ENCODE results near the gene PLPP7.
"Not testable (repeated sequence)": the region's sequence is repeated elsewhere in the genome, so short reads cannot be mapped to it uniquely, and the experiment has no call there.

Gene PLPP7

GRCh38 chr9:131307974-131308373 lies 18.5 kb downstream of the PLPP7 start:
- DNase-seq: no peak

- DNase-seq: no peak
Observed at GRCh38 chr9:131308452-131308851, 18.9 kb downstream of the PLPP7 start.

DNA sequence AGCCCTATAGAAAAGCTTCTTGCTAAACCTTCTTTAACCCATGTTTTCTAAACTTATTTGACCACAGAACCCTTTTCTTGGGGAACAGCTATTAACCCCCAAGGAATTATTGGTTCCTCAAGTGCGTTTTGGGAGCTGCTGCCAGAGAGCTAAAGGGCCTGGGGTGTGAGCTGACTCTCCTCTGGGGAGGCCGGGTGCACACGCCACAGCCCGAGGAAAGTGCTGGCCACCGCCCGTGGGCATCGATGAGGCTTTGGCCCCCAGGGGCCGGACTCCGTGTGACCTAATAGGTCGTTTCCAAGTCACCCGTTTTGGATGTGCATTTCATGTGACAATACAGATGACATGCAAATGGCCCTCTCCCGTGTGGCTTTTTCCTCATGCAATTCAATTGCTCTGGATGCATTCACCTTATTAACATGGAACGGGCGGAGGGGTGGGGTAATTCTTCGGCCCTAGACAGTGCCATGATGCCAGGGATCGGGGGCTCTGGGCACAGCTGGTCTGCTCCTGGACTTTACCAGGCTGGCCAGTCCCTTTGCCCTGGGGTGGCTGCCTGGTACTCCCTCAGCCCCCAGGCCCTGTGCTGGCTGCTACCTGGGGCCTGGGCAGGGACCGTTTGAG lies 19.5 kb downstream of the PLPP7 start:
- no peak for DNase-seq

- DNase-seq: no peak
Observed at GRCh38 chr9:131309530-131310276, 20.2 kb downstream of the PLPP7 start.

GRCh38 chr9:131310833-131311554 lies 21.5 kb downstream of the PLPP7 start:
- DNase-seq: no peak

DNA sequence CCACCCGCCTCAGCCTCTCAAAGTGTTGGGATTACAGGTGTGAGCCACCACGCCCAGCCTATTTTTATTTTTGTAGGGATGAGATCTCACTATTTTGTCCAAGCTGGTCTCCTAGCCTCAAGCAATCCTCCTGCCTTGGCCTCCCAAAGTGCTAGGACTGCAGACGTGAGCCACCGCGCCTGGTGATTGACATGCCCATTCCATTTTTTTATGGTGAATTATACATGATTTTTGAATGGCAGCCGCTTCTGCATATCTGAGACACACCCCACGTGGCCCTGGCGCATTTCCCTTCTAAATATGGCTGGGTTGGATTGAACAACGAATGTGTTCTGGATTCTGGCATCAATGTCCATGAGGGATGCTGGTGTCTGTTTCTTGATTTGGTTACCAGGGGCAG lies 22.7 kb downstream of the PLPP7 start:
- DNase-seq: no peak

DNA sequence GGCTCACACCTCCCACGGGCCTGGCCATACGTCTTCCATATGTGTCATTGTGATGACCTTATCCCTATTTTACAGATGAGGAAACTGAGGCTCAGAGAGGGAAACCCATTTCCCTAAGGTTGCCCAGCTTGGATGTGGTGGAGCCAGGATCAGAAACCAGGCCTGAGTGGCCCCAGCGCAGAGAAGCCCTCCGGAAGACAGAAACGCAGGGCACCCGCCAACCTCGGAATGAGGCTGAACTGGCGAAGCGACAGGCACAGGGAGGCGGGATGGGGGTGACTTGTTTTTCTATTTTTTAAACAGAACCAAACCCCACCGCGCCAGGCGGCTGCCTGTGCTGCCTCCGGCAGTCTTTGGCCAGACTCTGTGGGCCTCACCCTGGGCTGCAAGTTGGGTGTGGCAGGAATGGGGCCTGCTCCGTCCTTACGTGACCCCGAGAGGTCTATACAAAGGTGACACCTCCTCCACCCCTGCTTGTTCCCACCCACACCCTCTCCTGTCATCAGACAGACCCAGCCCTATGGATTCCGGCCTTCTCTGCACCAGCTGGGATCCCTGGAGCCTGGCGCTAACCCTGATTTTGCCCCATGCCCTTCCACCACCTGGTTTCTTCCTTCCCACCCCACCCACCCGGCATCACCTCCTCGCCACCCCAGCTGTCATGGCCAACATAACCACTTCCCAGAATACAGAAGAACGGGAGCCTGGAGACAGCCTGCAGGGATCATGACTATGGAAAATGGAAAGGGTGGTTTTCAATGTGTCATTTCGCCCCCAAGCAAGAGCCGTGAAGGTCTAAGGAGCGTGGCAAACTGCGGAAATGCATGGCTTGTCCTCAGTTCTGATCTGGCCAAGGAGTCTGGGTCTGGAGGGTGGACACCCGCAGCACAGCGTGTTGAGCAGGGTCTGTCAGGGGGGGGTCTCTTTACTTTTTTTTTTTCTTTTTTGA lies 23.6 kb downstream of the PLPP7 start:
- DNase-seq: no peak

- no peak for DNase-seq
Observed at GRCh38 chr9:131318231-131319085, 28.9 kb downstream of the PLPP7 start.

DNA sequence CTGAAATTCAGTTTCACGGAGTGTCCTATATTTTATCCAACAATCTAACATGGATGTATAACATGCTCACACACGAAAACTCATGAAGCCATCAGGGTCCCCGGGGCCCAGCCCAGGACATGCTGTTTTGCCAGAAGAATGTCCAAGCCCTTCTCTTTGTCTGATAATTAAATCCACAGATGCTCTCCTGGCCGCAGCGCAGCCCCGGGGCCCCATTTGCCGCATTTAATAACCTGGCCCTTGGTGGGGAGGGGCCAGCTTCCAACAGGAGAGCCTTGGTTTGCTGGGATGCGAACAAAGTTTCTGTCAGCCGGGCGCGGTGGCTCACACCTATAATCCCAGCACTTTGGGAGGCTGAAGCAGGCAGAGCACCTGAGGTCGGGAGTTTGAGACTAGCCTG lies 30.0 kb downstream of the PLPP7 start:
- DNase-seq: no peak

- no peak for DNase-seq
Observed at GRCh38 chr9:131320031-131320685, 30.6 kb downstream of the PLPP7 start.

GRCh38 chr9:131323629-131324028 lies 34.1 kb downstream of the PLPP7 start:
- DNase-seq: no peak

GRCh38 chr9:131324736-131325679 lies 35.5 kb downstream of the PLPP7 start:
- DNase-seq: no peak

- no peak for DNase-seq
Observed at GRCh38 chr9:131329241-131329641, 39.7 kb downstream of the PLPP7 start.

GRCh38 chr9:131330814-131331600 lies 41.5 kb downstream of the PLPP7 start:
- no peak for DNase-seq

GRCh38 chr9:131331996-131332395 lies 42.5 kb downstream of the PLPP7 start:
- not testable (repeated sequence) for DNase-seq

GRCh38 chr9:131333771-131334628 lies 44.5 kb downstream of the PLPP7 start:
- no peak for DNase-seq

- no peak for DNase-seq
Observed at GRCh38 chr9:131334629-131335367, 45.3 kb downstream of the PLPP7 start.
